HT-29 (cell line): ENCODE data around the gene NRROS. TPM values are rescaled to one million over a fixed set of nuclear protein-coding genes. Genes with fewer than 3 reads are reported as not detected.
"Not testable (repeated sequence)": the region's sequence is repeated elsewhere in the genome, so short reads cannot be mapped to it uniquely, and the experiment has no call there.

Experiments
- DNase-seq: peaks from one replicate; pipeline ENCODE4 v3.0.0-alpha.2; 2015; ENCODE audit warnings: low spot score
- total RNA-seq: library from RNA; depleted of rRNA; stranded (reverse); fragments of >200 nt; shearing (Covaris generic); gene quantifications from 2 replicates; pipeline ENCODE4 v1.2.3, GENCODE V29; 2014

NRROS gene
- total RNA-seq, 1 experiment from 2014 or later = not detected

DNA sequence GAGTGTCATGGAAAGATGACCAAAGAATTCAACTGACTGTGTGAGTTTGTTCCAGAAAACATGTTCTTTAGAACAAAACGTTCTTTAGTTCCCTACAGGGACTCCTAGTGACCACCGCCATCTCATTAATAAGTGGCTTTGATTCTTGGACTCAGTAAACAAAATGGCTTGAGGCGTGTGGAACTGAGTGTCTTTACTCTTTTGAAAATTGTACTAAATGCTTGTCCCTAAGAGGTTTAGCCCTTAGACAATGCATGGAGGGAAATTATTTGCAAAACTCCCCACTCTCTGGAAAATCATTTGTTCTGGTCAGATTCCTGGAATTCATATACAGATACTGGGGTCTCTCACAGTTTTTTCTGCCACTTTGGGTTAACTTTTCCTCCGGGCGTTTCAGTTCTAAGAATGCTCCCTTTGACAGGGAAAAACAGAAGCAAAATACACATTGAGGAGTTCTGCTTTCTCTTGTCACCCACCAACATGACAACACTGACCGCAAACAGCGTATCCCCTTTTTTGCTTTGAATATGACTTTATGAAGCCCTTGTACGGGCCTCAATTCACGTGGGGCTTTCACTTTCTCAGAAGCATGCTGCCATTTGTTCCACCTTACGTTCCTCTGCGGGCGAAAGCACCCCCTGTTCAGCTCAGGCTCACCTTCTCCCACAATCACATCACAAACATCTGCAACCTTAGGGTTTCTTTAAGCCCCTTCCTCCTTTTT, 15.3 kb upstream of the NRROS start:
- no peak for DNase-seq

DNA sequence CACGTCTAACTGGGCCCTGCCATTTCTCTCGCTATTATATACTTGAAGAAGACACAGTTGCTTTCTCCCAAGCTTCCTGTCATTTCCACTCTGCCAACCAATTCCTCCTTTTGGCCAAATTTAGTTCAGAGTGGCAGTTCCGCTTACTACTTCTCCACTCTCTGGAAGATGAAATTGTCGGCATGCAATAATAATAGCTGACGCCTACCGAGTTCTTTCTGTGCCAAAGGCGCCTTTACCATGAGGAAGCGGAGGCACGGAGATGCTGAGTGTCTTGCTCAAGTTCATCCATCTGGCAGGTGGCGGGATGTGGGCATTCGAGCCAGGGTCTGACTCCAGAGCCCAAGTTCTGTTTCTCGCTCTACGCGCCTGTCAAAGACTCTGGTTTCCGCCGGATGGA, 14.6 kb upstream of the NRROS start:
- no peak for DNase-seq

DNA sequence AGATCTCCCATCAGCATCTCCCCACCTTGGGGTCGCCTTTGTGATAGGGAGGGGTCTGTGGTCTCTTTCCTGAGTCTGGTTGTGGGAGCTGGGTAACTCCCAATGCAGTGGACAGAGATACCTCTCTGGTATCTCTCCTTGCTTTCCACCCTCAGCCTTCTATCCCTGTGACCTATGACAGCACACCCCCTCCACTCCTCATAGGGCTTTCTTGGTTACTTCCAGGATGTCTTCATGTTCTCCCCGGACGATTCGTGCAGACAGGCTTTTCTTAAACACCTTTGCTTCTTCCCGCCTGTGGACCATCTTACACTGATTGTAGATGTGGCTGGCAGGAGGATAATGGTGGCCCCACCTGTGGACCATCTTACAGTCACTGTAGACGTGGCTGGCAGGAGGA, 14.2 kb upstream of the NRROS start:
- DNase-seq = no peak

DNA sequence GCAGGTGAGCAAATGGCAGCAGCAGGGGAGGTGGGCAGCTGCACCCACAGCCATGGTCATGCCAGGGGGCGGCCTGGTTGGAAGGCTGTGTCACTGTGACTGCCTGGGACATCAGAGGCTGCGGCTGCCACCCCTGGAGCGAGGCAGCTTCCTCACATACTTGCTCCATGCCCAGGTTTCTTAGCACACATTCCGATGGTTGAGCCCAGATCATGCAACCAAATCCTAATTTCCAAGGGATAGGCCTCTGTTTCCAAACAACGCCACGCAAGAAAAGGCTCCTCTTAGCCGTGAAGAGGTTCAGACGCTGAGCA, 11.6 kb upstream of the NRROS start:
- no peak for DNase-seq

DNA sequence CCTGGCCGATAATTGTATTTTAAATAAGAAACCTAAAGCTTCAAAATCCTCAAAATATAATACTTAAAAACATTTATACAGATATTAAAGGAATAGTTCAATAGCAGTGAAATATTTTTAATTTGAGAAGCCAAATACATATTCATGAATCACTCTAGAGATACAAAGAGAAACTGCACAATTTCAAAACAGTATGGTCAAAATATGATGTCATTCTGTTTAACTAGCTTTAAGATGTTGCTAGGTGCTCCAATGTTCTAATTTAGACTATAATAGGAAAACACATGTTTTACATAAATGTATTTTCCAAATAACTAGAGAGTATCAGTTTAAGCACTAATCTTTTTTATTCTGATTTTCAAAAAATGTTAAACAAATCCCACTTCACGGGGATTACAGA, 10.3 kb upstream of the NRROS start:
- no peak for DNase-seq

DNA sequence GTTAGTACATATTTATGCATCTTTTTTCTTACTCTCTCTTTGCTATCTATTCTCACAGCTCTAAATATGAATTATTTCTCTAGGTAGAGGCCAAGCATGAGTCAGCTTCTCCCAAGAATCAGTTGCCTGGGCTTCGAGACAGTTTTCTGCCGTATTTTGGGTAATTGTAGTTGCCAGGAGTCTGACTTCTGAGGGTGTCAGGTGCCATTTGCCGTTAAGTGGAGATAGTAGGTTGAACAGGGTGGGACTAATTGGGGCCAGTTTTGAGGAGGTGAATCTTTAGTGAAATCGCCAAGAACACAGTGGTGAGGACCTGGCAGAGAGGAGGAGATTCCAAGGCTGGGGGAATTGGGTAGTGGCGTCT, 7.8 kb upstream of the NRROS start:
- no peak for DNase-seq

DNA sequence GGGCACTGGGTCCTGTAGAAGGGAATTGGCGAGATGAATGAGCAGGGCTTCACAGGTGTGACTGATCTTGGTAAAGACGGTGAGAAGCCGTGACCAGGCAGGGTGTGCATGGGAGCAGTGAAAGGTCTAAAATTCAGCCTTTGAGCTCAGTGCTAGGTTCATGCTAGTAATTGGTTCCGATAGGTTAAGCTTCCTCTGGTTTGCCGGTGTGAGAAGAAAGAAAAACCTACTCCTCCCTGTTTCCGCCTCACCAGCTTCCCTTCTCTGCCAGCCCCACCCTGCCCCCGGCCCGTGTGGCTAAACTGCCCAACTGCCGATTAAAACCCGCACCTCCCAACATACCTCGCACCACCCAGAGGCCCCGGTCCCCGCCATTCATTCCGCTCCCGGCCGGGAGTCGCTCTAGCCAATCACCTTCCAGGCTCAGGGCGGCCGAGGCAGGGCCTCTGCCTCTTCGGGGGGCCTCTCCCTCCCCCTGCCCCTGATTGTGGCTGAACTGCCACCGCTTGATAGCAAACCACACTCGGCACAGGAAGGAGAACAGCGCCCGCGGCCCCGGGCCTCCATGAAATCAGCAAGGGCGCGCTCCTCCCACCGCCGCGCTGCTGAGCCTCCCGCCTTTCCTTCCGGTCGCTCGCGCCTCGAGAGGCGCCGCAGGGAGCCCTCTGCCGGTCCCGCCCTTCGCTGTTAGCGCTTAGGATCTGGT, 7.3 kb upstream of the NRROS start:
- peak; percentile 91 for DNase-seq

DNA sequence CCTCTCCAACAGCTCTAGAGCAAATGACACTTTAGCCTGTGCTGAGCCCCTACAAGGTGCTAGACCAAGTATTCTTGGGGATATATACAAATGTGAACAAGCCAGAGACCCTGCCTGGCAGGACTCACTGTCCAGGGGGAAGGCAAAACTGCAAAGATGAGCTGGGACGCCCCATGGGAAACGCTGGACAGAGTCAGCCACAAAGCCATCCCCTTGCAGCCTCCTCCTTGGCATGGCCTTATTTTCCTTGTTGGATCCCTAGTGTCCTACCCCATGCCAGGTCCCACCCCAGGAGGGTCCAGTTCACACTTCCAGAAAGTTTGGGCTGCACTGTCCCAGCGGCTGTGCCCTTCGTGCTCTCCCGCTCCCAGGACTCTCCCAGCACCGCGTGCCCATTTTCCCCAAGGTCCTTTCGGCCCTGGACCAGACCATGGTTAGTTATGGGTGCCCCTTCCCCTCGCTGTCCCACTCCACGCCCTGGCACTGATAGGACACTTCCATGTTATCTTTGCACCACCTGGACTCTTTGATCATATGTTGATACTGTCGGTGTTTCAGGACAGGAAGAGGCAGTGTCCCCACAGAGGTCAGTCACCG, 5.8 kb upstream of the NRROS start:
- no peak for DNase-seq

DNA sequence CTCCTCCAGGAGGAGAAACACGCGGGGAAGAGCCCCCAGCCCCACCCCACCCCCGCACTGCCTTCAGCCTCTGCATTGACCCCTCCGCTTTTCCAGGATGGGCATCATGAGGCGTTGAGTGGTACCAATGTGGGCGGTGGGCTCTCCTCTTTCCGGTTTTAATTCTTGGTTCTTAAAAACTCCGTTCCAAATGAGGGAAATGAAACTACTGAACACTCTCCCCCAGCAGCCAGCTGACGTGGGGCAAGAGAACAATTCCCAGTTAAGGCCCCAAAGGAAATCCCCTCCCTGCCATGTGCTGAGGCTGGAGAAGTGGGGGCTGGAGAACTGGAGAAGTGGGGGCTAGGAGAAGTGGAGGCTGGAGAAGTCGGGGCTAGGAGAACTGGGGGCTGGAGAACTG, 5.3 kb upstream of the NRROS start:
- DNase-seq = no peak

DNA sequence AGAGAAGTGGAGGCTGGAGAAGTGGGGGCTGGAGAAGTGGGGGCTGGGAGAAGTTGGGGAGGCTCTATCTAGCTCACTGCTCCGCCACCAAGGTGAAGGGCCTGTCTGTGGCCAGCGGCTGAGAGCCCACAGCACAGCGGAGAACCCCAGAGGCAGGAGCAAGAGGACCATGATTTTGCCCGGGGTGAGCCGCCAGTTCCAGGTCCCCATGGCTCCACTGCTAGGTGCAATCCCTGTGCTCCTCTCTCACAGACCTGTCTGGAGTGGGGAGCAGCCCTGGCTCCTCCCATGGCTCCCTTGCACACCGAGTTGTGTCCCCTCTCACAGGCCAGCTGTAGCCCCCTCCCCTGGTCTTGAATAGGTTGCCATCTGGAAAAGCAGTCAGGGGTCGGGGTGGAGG, 4.7 kb upstream of the NRROS start:
- no peak for DNase-seq

DNA sequence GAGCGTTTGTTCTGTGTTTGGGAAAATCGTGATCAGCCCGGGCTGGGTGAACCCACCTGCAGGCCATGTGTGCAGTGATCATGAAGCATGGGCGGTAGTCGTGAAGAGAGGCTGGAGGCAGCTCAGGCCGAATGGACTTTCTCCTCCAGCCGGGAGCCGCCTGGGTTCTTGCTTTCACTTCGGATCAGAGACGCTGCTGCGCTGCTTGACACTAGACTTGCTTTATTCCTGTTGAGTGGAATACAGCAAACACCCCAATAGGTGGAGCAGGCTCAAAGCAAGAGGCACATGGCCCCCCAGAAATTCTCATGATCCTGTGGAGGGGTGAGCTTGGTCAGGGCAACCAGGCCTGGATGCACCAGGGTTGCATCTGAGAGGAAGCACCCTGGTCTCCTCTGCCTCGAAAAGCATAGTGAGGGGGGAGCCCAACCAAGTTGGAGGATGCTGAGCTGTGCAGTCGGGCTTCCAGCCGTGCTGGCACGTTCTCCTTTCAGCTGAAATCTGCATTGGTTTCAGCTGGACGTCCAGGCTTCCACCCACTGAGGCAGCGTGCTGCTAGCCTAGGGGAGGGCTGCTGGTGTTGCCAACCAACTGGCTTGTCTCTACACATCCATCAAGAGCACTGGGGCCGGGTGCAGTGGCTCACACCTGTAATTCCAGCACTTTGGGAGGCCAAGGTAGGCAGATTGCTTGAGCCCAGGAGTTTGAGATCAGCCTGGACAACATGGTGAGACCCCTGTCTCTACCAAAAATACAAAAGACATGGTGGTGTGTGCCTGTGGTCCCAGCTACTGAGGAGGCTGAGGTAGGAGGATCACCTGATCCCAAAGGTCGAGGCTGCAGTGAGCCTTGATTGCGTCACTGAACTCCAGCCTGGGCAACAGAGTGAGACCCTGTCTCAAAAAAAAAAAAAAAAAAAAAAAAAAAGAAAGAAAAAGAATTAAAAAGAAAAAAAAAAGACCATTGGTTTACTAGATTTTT, 2.8 kb upstream of the NRROS start:
- no peak for DNase-seq

DNA sequence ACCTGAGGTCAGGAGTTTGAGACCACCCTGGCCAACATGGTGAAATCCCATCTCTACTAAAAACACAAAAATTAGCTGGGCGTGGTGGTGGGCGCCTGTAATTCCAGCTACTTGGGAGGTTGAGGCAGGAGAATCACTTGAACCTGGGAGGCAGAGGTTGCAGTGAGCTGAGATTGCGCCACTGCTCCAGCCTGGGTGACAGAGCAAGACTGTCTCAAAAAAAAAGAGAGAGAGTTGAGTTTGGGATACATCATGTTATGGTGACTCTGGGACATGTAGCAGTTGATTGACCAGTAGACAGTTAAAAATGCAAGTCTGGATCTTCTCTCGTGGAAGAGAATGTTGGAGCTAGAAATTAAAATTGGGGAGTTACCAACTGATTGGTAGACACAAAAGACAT, 1.6 kb upstream of the NRROS start:
- DNase-seq = not testable (repeated sequence)

DNA sequence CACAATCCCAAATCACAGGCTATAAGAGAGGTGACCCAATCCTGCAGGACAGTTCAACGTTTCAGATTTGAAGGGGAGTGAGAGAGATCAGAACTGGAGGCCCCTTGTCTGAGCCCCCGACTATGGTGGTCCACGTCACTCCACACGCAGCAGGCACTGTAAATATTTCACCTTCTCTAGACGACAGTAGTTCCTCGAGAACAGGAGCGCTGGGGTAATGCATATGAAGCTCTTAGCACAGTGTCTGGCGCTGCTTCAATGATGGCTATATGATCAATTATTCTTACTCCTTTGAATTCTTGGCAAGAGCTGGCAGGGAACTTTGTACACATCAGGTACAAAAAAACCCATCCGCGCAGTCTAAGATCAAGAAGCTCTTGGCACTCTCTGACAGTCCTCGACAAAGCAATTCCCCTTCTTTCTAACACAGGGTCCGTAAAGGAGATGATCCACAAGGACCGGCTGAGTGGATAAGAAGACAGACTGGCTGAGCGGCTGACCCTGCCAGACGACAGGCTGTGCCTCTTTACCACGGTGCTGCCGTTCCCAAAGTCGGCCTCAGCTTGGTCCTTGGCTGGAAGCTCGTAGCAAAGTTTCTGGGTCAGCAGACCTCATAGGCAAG, 522 bp upstream of the NRROS start:
- DNase-seq = no peak

DNA sequence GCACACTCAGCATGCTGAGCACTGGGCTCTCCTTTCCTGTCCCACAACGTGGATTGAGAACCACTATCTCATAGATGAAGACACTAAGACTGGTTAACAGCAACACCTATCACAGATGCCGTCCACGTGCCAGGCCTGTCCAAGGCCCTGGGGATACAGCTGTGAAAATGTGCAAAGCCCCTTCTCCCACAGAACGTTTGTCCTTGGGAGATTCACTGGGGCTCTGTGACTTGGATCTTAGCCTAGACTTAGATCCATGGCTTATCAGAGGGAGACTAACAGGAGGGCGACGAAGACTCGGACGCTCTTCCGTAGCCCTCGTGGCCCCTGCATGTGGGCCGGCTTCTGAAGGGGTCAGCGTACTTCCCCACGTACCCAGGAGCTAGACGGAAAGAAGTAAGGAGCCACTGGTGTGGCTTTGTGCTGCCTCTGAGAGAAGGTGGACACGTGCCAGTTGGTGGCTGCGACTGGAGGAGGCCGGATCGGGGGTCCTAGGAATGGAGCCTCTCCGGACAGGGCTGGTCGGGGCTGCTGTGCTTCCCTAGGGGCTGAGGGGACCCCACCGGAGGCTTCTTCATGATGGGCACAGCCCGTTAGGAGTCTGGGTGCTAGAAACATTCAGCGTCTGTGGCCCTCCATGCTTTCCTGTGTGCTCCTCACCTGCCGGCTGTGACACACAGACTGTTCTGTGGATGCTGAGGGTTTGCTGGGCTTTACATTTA, 964 bp downstream of the NRROS start:
- no peak for DNase-seq

DNA sequence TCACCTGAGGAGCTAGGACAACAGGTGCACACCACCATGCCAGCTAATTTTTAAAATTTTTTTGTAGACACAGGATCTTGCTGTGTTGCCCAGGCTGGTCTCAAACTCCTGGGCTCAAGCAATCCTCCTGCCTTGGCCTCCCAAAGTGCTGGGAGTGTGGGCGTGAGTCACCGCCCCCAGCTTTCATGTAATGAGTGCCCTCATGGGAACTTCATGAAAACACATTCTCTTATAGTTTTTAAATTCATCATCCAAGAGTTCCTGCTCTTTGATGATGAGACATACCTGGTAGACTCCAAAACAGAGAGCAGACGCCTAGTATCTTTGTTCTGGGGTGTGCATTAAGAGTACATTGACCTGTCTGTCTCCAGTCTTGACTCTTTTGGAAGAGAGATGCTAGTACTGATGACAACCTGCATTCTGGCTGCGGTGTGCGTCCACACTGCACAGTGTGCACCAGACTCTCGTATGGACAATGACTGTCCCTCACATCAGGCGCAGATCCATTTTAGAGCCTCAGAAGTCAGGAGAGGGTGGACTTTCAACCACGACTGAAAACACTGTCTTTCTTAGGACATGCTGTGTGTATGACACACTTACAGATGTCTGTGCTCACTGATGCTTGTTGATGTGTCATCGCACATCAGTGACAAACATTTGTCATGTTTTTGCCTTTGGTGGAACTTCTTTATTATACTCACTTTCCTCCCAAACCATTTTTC, 2.0 kb downstream of the NRROS start:
- no peak for DNase-seq

DNA sequence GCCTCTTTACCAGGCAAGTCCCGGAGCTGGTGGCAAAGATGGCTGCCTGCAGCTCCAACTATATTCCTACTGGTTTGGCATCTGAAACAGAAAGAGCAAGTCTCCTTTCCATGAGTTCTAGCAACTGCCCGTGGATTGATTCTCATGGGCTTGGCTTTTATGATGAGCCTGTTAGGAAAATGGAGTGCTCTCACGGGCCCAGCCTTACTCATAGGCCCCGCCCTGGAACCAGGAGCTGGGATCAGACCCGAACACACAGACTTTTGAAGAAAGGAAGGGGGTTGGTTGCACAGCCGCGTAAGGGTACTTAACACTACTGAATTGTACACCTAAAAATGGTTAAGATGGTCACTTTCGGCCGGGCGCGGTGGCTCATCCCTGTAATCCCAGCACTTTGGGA, 2.9 kb downstream of the NRROS start:
- no peak for DNase-seq

DNA sequence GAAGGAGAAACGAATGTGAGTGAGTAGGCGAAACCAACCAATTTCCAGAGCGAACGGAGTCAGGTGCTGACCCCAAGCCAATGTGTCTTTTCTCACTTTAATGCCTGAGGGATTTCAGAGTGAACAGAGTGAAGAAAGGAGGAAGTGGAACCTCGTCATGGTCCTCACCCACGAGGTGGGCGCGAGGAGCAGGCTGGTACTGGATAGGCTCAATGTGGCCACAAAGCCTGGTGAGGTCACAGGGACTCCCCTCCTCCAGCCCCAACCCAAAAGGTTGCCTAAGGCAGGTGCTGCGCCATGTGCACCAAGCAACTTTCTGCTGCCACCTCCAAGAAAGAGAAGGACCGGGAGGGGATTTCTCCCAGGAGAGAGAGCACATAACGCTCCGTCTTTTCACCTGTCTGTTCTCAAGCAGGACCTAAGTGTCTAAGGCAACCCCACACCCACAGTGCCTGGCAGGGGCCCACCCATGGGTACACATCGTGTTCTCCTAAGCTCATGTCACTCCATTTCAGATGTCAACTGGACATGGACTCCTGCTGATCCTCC, 3.8 kb downstream of the NRROS start:
- DNase-seq = no peak

DNA sequence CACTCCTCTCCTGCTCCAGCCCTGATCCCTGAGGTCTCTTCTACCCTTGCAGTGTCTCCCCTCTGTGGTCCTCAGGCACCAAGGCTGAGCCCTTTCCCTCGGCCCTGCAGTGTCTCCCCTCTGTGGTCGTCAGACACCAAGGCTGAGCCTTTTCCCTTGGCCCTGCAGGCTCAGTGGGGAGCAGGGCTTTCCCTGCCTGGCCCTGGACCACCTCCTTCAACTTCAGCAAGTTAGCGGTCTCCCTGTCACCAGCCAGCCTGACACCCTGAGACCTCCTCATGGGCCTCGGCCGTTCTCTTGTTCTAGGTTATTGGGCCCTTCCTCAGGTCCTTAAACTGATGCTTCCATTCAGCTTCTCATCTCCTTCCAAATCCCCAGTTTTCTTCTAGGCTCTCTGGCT, 4.3 kb downstream of the NRROS start:
- no peak for DNase-seq

DNA sequence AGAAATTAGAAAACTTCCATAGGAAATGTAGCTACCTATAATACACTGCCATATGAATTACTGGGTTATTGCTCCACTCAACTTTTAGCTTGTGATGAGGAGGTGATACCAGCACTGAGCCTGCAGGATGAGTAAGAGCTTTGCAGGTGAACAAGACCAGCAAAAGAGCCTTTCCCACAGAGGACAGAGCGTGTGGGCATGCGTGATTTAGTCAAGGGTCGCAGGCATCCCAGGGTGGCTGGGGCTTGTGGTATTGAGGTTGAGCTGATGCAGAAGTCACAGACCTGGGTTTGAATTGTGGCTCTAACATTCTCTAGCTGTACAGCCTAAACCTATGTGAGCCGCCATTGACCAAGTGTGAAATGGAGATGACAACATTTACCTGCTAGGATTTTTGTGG, 5.6 kb downstream of the NRROS start:
- no peak for DNase-seq
